Measurements from ENCODE around the gene IER5.

Gene IER5

DNA sequence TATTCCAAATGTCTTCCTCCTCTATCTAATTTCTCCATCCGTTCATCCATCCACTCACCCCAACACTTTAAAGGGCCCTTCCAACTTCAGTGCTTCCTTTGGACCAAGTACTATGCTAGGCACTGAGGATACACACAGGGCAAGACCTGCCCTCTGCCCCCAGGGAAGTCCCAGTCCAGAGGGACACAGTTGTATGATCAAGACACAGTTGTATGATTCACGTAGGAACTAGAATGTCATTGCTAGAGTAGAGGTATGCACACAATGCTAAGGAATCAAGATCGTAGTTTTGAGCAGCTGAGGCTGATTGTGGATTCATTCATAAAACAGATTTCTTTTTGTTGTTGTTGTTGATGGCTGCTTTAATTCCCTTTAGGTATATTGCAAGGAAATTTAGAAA is 11.6 kb upstream of the IER5 start:
- H3K4me3 ChIP-seq (ENCODE audit: insufficient read depth in 1 of 2, low read depth in 1 of 2, low read length in 2 of 2) = no peak overlapping the region
- no peak overlapping the region for H3K9ac ChIP-seq (ENCODE audit: low read length)
- H3K36me3 ChIP-seq (ENCODE audit: control insufficient read depth in 1 of 2, insufficient read depth in 2 of 2, low read depth in 1 of 2, low read length in 2 of 2) = no peaks in the 10 kb centered on the region
- no peak overlapping the region for H3K27ac ChIP-seq (ENCODE audit: low read length, poor library complexity, severe bottlenecking)
- DNase-seq = no peak
- no peak overlapping the region for H2AFZ ChIP-seq (ENCODE audit: low read depth, low read length)
- no peak overlapping the region for H3K4ac ChIP-seq (ENCODE audit: low read depth in 1 of 2, low read length in 2 of 2)
- H4K8ac ChIP-seq (ENCODE audit: low read length) = no peak overlapping the region
- no peaks in the 10 kb centered on the region for H3K79me1 ChIP-seq (replicated peaks; ENCODE audit: low read length, poor library complexity, severe bottlenecking)
- no peak overlapping the region for H2BK120ac ChIP-seq (ENCODE audit: low read depth, low read length)
- H2AK5ac ChIP-seq (ENCODE audit: low read length, severe bottlenecking) = no peak overlapping the region
- H2BK12ac ChIP-seq (ENCODE audit: low read length in 2 of 2) = no peak overlapping the region
- no peak overlapping the region for H2BK15ac ChIP-seq (ENCODE audit: low read depth, poor library complexity, severe bottlenecking)
- no peak overlapping the region for H2BK5ac ChIP-seq (ENCODE audit: low read depth, low read length, poor library complexity, severe bottlenecking)
- no peak overlapping the region for H4K91ac ChIP-seq (ENCODE audit: low read length)
- no peak overlapping the region for H3K23ac ChIP-seq (ENCODE audit: low read length in 2 of 2)
- no peaks in the 10 kb centered on the region for H3K9me3 ChIP-seq (ENCODE audit: control insufficient read depth, low read length)
- WGBS = 94% methylated on average over 3 of the region's 3 CpGs
- H3K14ac ChIP-seq (ENCODE audit: low read length in 2 of 2) = no peak overlapping the region
- H3K27me3 ChIP-seq (ENCODE audit: control insufficient read depth in 1 of 2, insufficient read depth in 1 of 2, low read length in 2 of 2) = no peaks in the 10 kb centered on the region
- H3K18ac ChIP-seq (ENCODE audit: low read depth in 1 of 2, low read length in 2 of 2) = no peak overlapping the region
- no peak overlapping the region for H3K4me2 ChIP-seq (ENCODE audit: low read length, poor library complexity, severe bottlenecking)
- H3K4me1 ChIP-seq (ENCODE audit: control insufficient read depth, insufficient read depth, low read depth, low read length) = peaks cover 8% of the 10 kb centered on the region

- H2BK12ac ChIP-seq (ENCODE audit: low read length in 2 of 2) = no peak overlapping the region
- H3K27me3 ChIP-seq (ENCODE audit: control insufficient read depth in 1 of 2, insufficient read depth in 1 of 2, low read length in 2 of 2) = no peaks in the 10 kb centered on the region
- no peak overlapping the region for H3K14ac ChIP-seq (ENCODE audit: low read length in 2 of 2)
- no peak overlapping the region for H2BK120ac ChIP-seq (ENCODE audit: low read depth, low read length)
- H3K18ac ChIP-seq (ENCODE audit: low read depth in 1 of 2, low read length in 2 of 2) = peak overlapping the region; percentile 46 to 71
- H3K79me1 ChIP-seq (replicated peaks; ENCODE audit: low read length, poor library complexity, severe bottlenecking) = no peaks in the 10 kb centered on the region
- H3K9ac ChIP-seq (ENCODE audit: low read length) = peak overlapping the region; percentile 79
- no peak overlapping the region for H4K91ac ChIP-seq (ENCODE audit: low read length)
- H2AFZ ChIP-seq (ENCODE audit: low read depth, low read length) = no peak overlapping the region
- H3K23ac ChIP-seq (ENCODE audit: low read length in 2 of 2) = no peak overlapping the region
- 39% methylated on average over 7 of the region's 7 CpGs for WGBS
- peak overlapping the region; percentile 66 for H3K27ac ChIP-seq (ENCODE audit: low read length, poor library complexity, severe bottlenecking)
- H2BK15ac ChIP-seq (ENCODE audit: low read depth, poor library complexity, severe bottlenecking) = no peak overlapping the region
- H2AK5ac ChIP-seq (ENCODE audit: low read length, severe bottlenecking) = peak overlapping the region; percentile 43
- H3K9me3 ChIP-seq (ENCODE audit: control insufficient read depth, low read length) = no peaks in the 10 kb centered on the region
- no peak for DNase-seq
- peak overlapping the region; percentile 59 for H4K8ac ChIP-seq (ENCODE audit: low read length)
- no peak overlapping the region for H3K4me2 ChIP-seq (ENCODE audit: low read length, poor library complexity, severe bottlenecking)
- H3K4me3 ChIP-seq (ENCODE audit: insufficient read depth in 1 of 2, low read depth in 1 of 2, low read length in 2 of 2) = no peak overlapping the region
- peaks cover 8% of the 10 kb centered on the region for H3K4me1 ChIP-seq (ENCODE audit: control insufficient read depth, insufficient read depth, low read depth, low read length)
- H3K4ac ChIP-seq (ENCODE audit: low read depth in 1 of 2, low read length in 2 of 2) = peak overlapping the region in 1 of 2 experiments; percentile 57
- H3K36me3 ChIP-seq (ENCODE audit: control insufficient read depth in 1 of 2, insufficient read depth in 2 of 2, low read depth in 1 of 2, low read length in 2 of 2) = no peaks in the 10 kb centered on the region
- H2BK5ac ChIP-seq (ENCODE audit: low read depth, low read length, poor library complexity, severe bottlenecking) = peak overlapping the region; percentile 88
Measured at GRCh38 chr1:181077576-181078242, 10.8 kb upstream of the IER5 start.

- no peak overlapping the region for H2AK5ac ChIP-seq (ENCODE audit: low read length, severe bottlenecking)
- no peak overlapping the region for H2BK120ac ChIP-seq (ENCODE audit: low read depth, low read length)
- H3K27ac ChIP-seq (ENCODE audit: low read length, poor library complexity, severe bottlenecking) = no peak overlapping the region
- no peak overlapping the region for H3K4me3 ChIP-seq (ENCODE audit: insufficient read depth in 1 of 2, low read depth in 1 of 2, low read length in 2 of 2)
- H3K4me2 ChIP-seq (ENCODE audit: low read length, poor library complexity, severe bottlenecking) = no peak overlapping the region
- H2BK12ac ChIP-seq (ENCODE audit: low read length in 2 of 2) = no peak overlapping the region
- H3K18ac ChIP-seq (ENCODE audit: low read depth in 1 of 2, low read length in 2 of 2) = no peak overlapping the region
- no peaks in the 10 kb centered on the region for H3K36me3 ChIP-seq (ENCODE audit: control insufficient read depth in 1 of 2, insufficient read depth in 2 of 2, low read depth in 1 of 2, low read length in 2 of 2)
- no peak overlapping the region for H2BK5ac ChIP-seq (ENCODE audit: low read depth, low read length, poor library complexity, severe bottlenecking)
- H3K79me1 ChIP-seq (replicated peaks; ENCODE audit: low read length, poor library complexity, severe bottlenecking) = no peaks in the 10 kb centered on the region
- no peak overlapping the region for H3K4ac ChIP-seq (ENCODE audit: low read depth in 1 of 2, low read length in 2 of 2)
- H3K9ac ChIP-seq (ENCODE audit: low read length) = peak overlapping the region; percentile 79
- H3K9me3 ChIP-seq (ENCODE audit: control insufficient read depth, low read length) = no peaks in the 10 kb centered on the region
- no peak overlapping the region for H3K23ac ChIP-seq (ENCODE audit: low read length in 2 of 2)
- no peak overlapping the region for H4K91ac ChIP-seq (ENCODE audit: low read length)
- H4K8ac ChIP-seq (ENCODE audit: low read length) = no peak overlapping the region
- H2BK15ac ChIP-seq (ENCODE audit: low read depth, poor library complexity, severe bottlenecking) = no peak overlapping the region
- peaks cover 8% of the 10 kb centered on the region for H3K4me1 ChIP-seq (ENCODE audit: control insufficient read depth, insufficient read depth, low read depth, low read length)
- H3K14ac ChIP-seq (ENCODE audit: low read length in 2 of 2) = no peak overlapping the region
- H2AFZ ChIP-seq (ENCODE audit: low read depth, low read length) = no peak overlapping the region
- 60% methylated on average over 2 of the region's 2 CpGs for WGBS
- no peak for DNase-seq
- no peaks in the 10 kb centered on the region for H3K27me3 ChIP-seq (ENCODE audit: control insufficient read depth in 1 of 2, insufficient read depth in 1 of 2, low read length in 2 of 2)
Measured at GRCh38 chr1:181079382-181079781, 9.1 kb upstream of the IER5 start.

- no peak overlapping the region for H3K23ac ChIP-seq (ENCODE audit: low read length in 2 of 2)
- H3K36me3 ChIP-seq (ENCODE audit: control insufficient read depth in 1 of 2, insufficient read depth in 2 of 2, low read depth in 1 of 2, low read length in 2 of 2) = no peaks in the 10 kb centered on the region
- no peak overlapping the region for H2BK12ac ChIP-seq (ENCODE audit: low read length in 2 of 2)
- H2BK15ac ChIP-seq (ENCODE audit: low read depth, poor library complexity, severe bottlenecking) = no peak overlapping the region
- no peaks in the 10 kb centered on the region for H3K79me1 ChIP-seq (replicated peaks; ENCODE audit: low read length, poor library complexity, severe bottlenecking)
- H2BK5ac ChIP-seq (ENCODE audit: low read depth, low read length, poor library complexity, severe bottlenecking) = no peak overlapping the region
- no peak overlapping the region for H3K4me3 ChIP-seq (ENCODE audit: insufficient read depth in 1 of 2, low read depth in 1 of 2, low read length in 2 of 2)
- no peak overlapping the region for H3K4ac ChIP-seq (ENCODE audit: low read depth in 1 of 2, low read length in 2 of 2)
- H3K4me1 ChIP-seq (ENCODE audit: control insufficient read depth, insufficient read depth, low read depth, low read length) = peaks cover 8% of the 10 kb centered on the region
- no peak overlapping the region for H3K4me2 ChIP-seq (ENCODE audit: low read length, poor library complexity, severe bottlenecking)
- no peak overlapping the region for H2AK5ac ChIP-seq (ENCODE audit: low read length, severe bottlenecking)
- no peak overlapping the region for H3K14ac ChIP-seq (ENCODE audit: low read length in 2 of 2)
- H2AFZ ChIP-seq (ENCODE audit: low read depth, low read length) = no peak overlapping the region
- no peak overlapping the region for H4K8ac ChIP-seq (ENCODE audit: low read length)
- no peak for DNase-seq
- no peak overlapping the region for H3K9ac ChIP-seq (ENCODE audit: low read length)
- no peaks in the 10 kb centered on the region for H3K9me3 ChIP-seq (ENCODE audit: control insufficient read depth, low read length)
- H2BK120ac ChIP-seq (ENCODE audit: low read depth, low read length) = no peak overlapping the region
- WGBS = 83% methylated on average over 3 of the region's 4 CpGs
- H3K27ac ChIP-seq (ENCODE audit: low read length, poor library complexity, severe bottlenecking) = no peak overlapping the region
- no peaks in the 10 kb centered on the region for H3K27me3 ChIP-seq (ENCODE audit: control insufficient read depth in 1 of 2, insufficient read depth in 1 of 2, low read length in 2 of 2)
- no peak overlapping the region for H3K18ac ChIP-seq (ENCODE audit: low read depth in 1 of 2, low read length in 2 of 2)
- H4K91ac ChIP-seq (ENCODE audit: low read length) = no peak overlapping the region
Measured at GRCh38 chr1:181079920-181080319, 8.6 kb upstream of the IER5 start.
